ENCODE measurements around the gene CARTPT.

GRCh38 chr5:71767661-71768060 lies 48.6 kb downstream of the CARTPT start:
- TF ChIP-seq CTCF (IDR thresholded peaks at IDR 0.05) (no peak), POLR2A (IDR thresholded peaks at IDR 0.05) (no peak), POLR2AphosphoS5 (IDR thresholded peaks at IDR 0.05; ENCODE audit: insufficient read depth in 1 of 2, low read depth in 1 of 2) (no peak)
